Measurements from ENCODE around the gene SPON1. TPM values are rescaled to one million over a fixed set of nuclear protein-coding genes. Genes with fewer than 3 reads are reported as not detected.

SPON1 gene
- polyA plus RNA-seq, 2 of the 4 experiments (the other 2 are of a cell fraction): not detected

DNA sequence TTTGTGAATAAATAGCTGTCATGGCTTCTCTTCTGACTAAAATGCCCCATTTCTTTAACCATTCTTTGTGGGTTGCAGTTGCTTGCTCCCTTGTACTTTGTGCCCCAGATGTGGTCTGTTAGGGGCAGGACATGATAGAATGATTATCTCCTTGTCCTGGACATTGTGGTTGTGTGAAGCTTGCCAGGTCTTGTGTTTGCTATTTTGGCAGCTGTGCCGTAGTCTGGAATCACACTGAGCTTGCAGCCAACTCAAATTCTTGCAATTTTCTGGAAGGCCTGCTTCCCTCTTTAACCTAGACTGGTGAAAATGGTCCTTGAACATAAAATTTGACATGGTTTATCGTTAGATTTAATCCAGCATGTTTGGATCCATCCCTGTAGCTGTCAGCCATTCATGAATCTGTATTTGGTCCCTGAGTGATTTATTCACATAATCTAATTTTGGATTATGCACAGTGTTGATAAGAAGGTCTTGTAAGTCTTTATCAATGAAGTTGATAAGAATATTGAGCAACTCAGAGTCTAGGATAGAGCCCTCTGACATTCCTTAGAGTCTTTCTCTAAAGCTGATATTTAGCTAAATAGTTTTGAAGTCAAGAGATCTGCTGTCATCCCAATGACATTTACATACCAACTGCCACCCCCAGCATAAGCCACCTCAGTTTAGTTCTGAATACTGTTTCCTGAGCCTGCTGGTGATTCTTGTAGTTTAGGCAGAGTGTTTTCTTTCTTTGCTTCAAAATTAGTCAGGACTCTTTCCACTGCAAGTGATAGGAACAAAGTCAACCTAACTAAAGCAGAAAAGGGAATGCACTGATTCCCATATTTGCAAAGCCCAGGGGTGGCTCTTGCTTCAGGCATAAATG, 9.8 kb downstream of the SPON1 start:
- CTCF ChIA-PET: interaction anchor here (1.4 to 5.9 kb wide), 7 partner anchors 12 to 278 kb away, joined by 3 to 28 read pairs (median 6); no protein-coding TSS in a partner anchor
- no peak overlapping the region for H3K27ac ChIP-seq
- no peak for TF ChIP-seq ZFP36 (IDR thresholded peaks at IDR 0.05; ENCODE audit: borderline replicate concordance, partially characterized antibody)
- TF ChIP-seq GATA3 (IDR thresholded peaks at IDR 0.05; ENCODE audit: borderline replicate concordance): no peak
- TF ChIP-seq, protein P1, sequence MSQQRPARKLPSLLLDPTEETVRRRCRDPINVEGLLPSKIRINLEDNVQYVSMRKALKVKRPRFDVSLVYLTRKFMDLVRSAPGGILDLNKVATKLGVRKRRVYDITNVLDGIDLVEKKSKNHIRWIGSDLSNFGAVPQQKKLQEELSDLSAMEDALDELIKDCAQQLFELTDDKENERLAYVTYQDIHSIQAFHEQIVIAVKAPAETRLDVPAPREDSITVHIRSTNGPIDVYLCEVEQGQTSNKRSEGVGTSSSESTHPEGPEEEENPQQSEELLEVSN (IDR thresholded peaks at IDR 0.05; ENCODE audit: borderline replicate concordance, low read depth): no peak
- no peak for TF ChIP-seq CHD2 (IDR thresholded peaks at IDR 0.05; ENCODE audit: low read length, partially characterized antibody)
- no peak for TF ChIP-seq KDM1A (IDR thresholded peaks at IDR 0.05; ENCODE audit: low read depth)
- no peak for TF ChIP-seq FOSB (CRISPR knock-in tag; IDR thresholded peaks at IDR 0.05)
- no peak for TF ChIP-seq EP300 (IDR thresholded peaks at IDR 0.05)
- no peak for TF ChIP-seq TP53 (CRISPR knock-in tag; IDR thresholded peaks at IDR 0.05)
- TF ChIP-seq MAFK (IDR thresholded peaks at IDR 0.05; ENCODE audit: partially characterized antibody): no peak
- no peak for TF ChIP-seq CBX2 (IDR thresholded peaks at IDR 0.05; ENCODE audit: borderline replicate concordance, low read depth)
- TF ChIP-seq NR3C1 (IDR thresholded peaks at IDR 0.05): no peak
- TF ChIP-seq ZSCAN20 (CRISPR knock-in tag; IDR thresholded peaks at IDR 0.05): no peak
- DNase-seq (ENCODE audit: low read depth in 1 of 2, low spot score in 1 of 2) (no peak), ATAC-seq (no peak), FAIRE-seq (no peak)
- H3K4me3 ChIP-seq: no peak overlapping the region
- POLR2A ChIA-PET: no interaction called here
- H3K4me2 ChIP-seq: no peak overlapping the region
- no peaks in the 10 kb centered on the region for H3K9me3 ChIP-seq
- 51% methylated on average over 2 of the region's 2 CpGs for WGBS (ENCODE audit: missing lambda C conversion rate)
- 0 out of 3 replicates have a peak, but pooled peaks cover 2% of the 10 kb centered on the region for H3K4me1 ChIP-seq

DNA sequence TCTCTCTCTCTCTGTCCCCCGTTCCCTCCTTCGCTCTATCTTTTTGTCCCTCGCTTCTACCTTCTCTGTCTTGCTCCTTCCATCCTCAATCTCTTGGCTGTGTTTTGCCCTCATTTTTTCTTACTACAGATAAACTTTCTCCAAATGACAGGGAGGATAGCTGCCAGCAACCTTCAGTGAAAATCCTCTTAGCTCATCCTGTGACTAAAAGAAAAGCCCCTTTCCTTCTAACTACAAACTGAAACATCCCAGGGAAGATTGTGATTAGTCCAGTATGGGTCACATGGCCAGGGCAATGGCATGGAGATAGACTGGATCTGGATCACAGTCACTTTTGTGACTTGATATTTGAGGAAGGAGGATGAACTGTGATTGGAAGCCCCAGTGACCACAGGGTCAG, 10.4 kb downstream of the SPON1 start:
- Histone ChIP-seq H3K4me2 (no peak overlapping the region), H3K4me1 (0 out of 3 replicates have a peak, but pooled peaks cover 2% of the 10 kb centered on the region), H3K27ac (no peak overlapping the region), H3K4me3 (no peak overlapping the region), H3K9me3 (no peaks in the 10 kb centered on the region)
- 55% methylated on average over 3 of the region's 3 CpGs for WGBS (ENCODE audit: missing lambda C conversion rate)
- FAIRE-seq (no peak), ATAC-seq (no peak), DNase-seq (ENCODE audit: low read depth in 1 of 2, low spot score in 1 of 2) (no peak)
- ChIA-PET CTCF (interaction anchor here (1.5 to 5.9 kb wide), 4 partner anchors 11 to 277 kb away, joined by 6 to 28 read pairs (median 18); no protein-coding TSS in a partner anchor), POLR2A (no interaction called here)
- no peak for TF ChIP-seq SMC3 (IDR thresholded peaks at IDR 0.05)
- TF ChIP-seq, protein P2, sequence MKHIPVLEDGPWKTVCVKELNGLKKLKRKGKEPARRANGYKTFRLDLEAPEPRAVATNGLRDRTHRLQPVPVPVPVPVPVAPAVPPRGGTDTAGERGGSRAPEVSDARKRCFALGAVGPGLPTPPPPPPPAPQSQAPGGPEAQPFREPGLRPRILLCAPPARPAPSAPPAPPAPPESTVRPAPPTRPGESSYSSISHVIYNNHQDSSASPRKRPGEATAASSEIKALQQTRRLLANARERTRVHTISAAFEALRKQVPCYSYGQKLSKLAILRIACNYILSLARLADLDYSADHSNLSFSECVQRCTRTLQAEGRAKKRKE (CRISPR knock-in tag; IDR thresholded peaks at IDR 0.05; ENCODE audit: low read depth): no peak
- TF ChIP-seq, protein P3, sequence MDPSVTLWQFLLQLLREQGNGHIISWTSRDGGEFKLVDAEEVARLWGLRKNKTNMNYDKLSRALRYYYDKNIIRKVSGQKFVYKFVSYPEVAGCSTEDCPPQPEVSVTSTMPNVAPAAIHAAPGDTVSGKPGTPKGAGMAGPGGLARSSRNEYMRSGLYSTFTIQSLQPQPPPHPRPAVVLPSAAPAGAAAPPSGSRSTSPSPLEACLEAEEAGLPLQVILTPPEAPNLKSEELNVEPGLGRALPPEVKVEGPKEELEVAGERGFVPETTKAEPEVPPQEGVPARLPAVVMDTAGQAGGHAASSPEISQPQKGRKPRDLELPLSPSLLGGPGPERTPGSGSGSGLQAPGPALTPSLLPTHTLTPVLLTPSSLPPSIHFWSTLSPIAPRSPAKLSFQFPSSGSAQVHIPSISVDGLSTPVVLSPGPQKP (IDR thresholded peaks at IDR 0.05; ENCODE audit: low read depth, low read length): no peak
- TF ChIP-seq PBX3 (IDR thresholded peaks at IDR 0.05): no peak

GRCh38 chr11:13974631-13975030, 12.1 kb downstream of the SPON1 start:
- no peak overlapping the region for H3K27ac ChIP-seq
- H3K4me3 ChIP-seq: no peak overlapping the region
- H3K9me3 ChIP-seq: no peaks in the 10 kb centered on the region
- POLR2A ChIA-PET: no interaction called here
- FAIRE-seq (no peak), DNase-seq (ENCODE audit: low read depth in 1 of 2, low spot score in 1 of 2) (no peak), ATAC-seq (no peak)
- H3K4me2 ChIP-seq: no peak overlapping the region
- TF ChIP-seq HDAC2 (IDR thresholded peaks at IDR 0.05) (no peak), EP300 (IDR thresholded peaks at IDR 0.05) (no peak), CEBPB (IDR thresholded peaks at IDR 0.05) (no peak), HOXA7 (CRISPR knock-in tag; IDR thresholded peaks at IDR 0.05) (no peak)
- TF ChIP-seq, protein P2 (CRISPR knock-in tag; IDR thresholded peaks at IDR 0.05; ENCODE audit: low read depth): no peak
- 0 out of 3 replicates have a peak, but pooled peaks cover 2% of the 10 kb centered on the region for H3K4me1 ChIP-seq
- CTCF ChIA-PET: interaction anchor here (0.8 to 5.9 kb wide), 2 partner anchors 9 to 11 kb away, joined by 3 to 22 read pairs; no protein-coding TSS in a partner anchor
- 31% methylated on average over 1 of the region's 1 CpG for WGBS (ENCODE audit: missing lambda C conversion rate)

Data from A549 (cell line).